Activated CD4-positive, alpha-beta T cell treated with anti-CD3 and anti-CD28 coated beads, Interleukin-10, Interleukin-2, amounts not matched to agents 100 ng/mL and 50 ng/mL, durations not matched to agents 16 hours and 8 hours (primary cell): ENCODE results near the gene SIT1.
A peak's percentile ranks its signal among the peaks of the same experiment; 100 is the strongest.
"Not testable (repeated sequence)": the region's sequence is repeated elsewhere in the genome, so short reads cannot be mapped to it uniquely, and the experiment has no call there.

Experiments
- DNase-seq: peaks from one replicate; pipeline ENCODE4 v3.0.0-alpha.2; 2020

SIT1 gene

GRCh38 chr9:35636135-35636876 lies 14.4 kb downstream of the SIT1 start:
- no peak for DNase-seq

DNA sequence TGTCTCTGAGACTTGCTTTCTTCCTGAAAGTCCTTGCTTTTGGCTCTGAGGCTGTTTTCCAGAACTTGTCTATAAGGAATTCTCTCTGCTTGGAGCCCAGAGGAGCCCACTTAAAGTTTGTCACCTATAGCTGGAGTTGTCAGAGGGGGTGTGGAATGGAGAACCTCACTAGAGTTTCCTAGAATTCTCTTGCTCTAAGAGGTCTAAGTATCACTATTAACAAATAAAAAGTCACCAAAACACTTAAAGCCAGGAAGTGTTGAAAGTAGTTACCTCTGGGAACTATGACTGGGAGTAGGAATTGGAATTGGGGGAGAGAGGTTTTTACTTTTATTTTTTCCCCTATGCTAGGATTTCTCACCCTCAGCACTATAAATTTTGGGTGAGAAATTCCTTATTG lies 15.0 kb downstream of the SIT1 start:
- DNase-seq, result no peak

DNA sequence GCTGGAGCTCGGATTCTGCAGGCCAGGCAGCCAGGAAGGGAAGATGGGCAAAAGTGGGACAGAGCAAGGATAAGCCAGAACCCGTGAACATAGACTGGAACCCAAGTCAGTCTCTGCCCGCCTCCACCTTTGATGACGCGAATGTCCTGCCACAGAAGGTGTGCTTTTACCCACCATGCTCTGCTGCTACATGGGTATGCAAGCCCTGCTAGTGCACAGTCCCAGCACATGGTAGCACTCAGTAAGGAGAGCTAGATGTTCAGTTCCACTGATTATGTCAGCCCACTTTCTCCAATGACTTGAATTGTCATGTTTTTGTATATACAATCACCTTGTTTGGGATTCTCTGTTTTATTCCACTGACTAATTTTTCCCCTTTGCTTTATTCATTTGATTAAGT lies 21.1 kb downstream of the SIT1 start:
- no peak for DNase-seq

DNA sequence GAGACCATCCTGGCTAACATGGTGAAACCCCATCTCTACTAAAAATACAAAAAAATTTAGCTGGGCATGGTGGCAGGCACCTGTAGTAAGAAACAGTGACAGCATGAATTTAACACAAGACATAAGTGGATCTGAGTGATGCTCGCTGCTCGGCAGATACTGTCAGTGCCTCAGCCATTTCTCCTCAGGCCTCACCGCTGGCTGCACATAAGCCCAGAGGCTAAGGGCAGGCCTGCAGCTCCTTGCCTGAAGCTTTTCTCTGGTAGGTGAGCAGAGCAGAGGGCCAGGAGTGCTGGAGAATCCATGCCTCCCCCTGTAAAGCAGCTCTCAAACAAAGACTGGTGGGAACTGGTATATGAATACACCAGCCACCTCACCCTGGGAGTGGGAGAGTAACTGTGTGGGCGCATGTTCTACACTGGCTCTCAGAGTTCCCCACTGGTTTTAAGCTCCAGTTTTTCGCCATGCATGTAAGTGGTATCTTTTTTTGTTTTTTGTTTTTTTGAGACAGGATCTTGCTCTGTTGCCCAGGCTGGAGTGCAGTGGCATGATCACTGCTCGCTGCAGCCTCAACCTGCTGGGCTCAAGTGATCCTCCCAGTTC lies 22.2 kb downstream of the SIT1 start:
- DNase-seq, result no peak

GRCh38 chr9:35627575-35627974 lies 23.2 kb downstream of the SIT1 start:
- DNase-seq, result no peak

DNA sequence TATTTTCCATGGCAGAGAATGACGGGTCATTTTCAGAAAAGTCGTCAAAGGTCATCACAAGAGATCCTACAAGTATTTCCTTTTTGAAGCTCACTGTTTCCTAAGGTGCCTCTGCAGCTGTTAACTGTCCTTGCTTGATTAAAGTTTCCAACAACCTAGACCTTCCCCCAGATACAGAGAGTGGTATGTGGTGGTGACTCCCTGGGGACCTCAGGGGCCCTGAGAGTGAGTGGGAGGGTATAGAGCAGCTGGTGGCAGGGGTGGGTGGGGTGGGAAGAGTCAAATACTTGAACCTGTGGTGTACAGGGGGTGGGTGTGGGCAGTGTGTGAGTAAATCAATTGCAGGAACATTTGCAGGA lies 31.0 kb downstream of the SIT1 start:
- DNase-seq, result no peak

- peak; percentile 57 for DNase-seq
Observed at GRCh38 chr9:35618854-35619799, 31.6 kb downstream of the SIT1 start.

- no peak for DNase-seq
Observed at GRCh38 chr9:35618325-35618727, 32.4 kb downstream of the SIT1 start, which contains the start of gene CD72. Gene CD72 (minus strand): TSS chr9:35618413. CDS start chr9:35618303, 110 bp downstream.

GRCh38 chr9:35617548-35617947 lies 33.2 kb downstream of the SIT1 start:
- DNase-seq, result no peak

GRCh38 chr9:35616681-35617459 lies 33.9 kb downstream of the SIT1 start:
- DNase-seq, result peak; percentile 77

DNA sequence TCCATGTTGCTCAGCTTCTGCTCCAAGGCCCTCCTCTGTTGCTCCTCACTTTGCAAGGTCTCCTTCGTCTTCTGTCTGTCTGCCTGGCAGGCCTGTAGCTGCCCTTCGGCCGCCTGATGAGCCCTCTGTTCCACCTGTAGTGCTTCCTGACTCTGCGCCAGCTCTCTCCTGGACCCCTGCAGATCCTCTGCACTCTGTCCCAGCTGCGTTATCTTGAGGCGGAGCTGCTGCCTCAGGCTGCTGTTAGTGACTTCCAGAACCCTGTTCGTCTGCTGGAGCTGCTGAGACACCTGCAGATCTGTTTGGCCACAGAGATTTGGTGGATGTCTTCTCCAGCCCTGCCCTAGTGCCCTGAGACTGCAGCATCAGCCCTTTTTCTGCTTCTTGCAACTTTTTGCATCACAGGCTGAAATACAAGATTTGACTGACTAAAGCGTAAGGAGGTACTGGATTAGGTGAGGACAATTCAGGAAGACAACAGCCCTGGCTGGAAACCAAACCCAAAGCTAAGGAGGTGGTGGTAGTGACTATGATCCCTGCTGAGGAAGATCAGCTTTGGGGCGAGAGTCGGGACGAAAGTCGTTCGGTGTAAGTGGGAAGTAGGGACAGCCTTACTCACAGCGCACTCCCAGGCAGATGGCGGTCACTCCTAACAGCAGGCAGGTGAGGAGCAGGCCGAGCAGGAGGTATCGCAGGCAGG lies 34.6 kb downstream of the SIT1 start:
- DNase-seq, result no peak

DNA sequence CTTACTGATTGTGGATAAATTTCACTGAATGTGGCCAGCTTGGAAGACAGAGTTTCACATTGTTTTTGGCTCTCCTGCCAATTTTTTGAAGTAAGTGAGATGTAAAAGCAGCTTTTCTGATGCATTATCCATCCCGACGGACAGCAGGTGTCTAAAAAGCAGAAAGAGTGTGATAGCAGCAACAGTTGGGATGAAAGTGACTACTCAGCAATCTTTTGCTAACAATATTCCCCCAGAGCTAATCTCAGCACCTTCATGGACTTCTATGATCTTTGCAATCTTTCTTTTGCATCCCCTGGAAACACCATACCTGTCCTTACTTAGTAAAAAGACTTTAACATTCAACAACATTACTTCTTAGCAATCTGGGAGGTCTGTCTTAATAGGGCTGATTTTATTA lies 37.9 kb downstream of the SIT1 start:
- no peak for DNase-seq

- DNase-seq, result not testable (repeated sequence)
Observed at GRCh38 chr9:35612066-35612465, 38.7 kb downstream of the SIT1 start.

DNA sequence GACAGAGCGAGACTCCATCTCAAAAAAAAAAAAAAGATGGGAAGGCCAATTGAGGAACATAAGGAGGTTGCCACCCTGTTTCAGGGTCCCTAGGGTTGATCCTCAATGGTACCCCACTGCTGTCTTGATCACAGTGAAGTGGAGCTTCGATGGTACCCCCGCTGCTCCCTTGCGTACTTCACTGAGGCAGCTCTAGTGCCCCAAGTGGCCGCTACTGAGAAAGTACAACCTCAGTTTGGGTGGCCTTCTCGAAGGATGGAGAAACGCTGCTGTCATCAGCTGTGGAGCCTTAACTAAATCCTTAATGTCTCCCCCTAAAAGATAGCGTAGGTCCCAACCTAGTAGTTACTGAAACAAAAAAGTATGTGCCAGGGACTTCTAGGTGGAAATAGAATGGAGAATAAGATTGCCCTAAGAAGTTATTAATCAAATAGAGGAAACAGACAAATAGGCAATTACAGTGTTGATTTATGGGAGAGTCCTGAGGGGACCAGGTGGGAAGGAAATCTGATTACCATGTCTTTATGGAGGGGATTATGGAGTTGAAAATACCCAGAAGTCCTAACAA lies 39.4 kb downstream of the SIT1 start:
- peak; percentile 66 for DNase-seq

DNA sequence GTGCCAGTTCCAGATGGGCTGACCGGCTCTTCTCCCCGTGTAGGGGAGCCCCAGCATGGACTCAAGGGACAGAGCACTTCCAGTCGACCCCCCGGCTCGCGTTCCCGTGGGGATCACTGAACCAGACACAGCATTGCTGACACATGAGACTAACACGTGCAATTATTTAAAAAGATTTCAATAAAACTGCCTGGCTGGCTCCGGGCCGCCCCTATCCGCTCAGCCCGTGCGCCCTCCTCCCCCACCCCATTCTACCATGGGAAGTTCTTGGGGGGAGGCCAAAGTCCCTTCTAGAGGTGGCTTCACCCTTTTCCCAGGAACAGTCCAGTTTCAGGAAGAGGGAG lies 40.9 kb downstream of the SIT1 start:
- DNase-seq, result no peak

DNA sequence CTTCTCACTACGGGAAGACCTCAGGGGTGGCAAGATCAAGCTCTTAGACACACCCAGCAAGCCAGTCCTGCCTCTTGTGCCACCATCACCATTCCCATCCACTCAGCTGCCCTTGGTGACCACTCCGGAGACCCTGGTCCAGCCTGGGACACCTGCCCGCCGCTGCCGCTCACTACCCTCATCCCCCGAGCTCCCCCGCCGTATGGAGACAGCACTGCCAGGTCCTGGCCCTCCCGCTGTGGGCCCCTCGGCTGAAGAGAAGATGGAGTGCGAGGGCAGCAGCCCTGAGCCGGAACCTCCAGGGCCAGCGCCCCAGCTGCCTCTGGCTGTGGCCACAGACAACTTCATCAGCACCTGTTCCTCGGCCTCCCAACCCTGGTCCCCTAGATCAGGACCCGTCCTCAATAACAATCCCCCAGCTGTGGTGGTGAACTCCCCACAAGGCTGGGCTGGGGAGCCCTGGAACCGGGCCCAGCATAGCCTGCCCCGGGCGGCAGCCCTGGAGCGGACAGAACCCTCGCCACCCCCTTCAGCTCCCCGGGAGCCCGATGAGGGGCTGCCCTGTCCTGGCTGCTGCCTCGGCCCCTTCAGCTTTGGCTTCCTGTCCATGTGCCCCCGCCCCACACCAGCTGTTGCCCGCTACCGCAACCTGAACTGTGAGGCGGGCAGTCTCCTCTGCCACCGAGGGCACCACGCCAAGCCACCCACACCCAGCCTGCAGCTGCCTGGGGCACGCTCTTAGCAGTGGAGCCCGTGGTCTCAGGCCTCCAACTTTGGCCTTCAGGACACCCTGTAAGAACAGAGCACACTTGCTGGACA lies 41.5 kb downstream of the SIT1 start:
- no peak for DNase-seq

- DNase-seq, result no peak
Observed at GRCh38 chr9:35608221-35608620, 42.5 kb downstream of the SIT1 start.

- no peak for DNase-seq
Observed at GRCh38 chr9:35606726-35607125, 44.0 kb downstream of the SIT1 start.

DNA sequence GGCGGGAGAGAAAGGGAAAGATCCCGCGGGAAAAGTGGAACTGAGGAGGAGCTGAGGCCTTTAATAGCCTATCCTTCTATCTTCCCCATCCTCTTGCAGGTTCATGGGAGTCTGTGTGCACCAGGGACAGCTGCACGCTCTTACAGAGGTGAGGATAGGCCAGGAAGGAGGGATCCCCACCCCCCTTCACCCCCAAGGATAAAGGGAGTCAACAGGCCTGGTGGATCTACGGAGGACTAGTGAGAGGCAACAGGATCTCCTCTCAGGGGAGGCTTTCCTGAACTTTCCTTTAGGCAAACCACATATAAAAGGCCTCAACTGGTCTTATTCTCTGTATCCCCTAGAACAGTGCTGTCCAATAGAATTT lies 44.6 kb downstream of the SIT1 start:
- DNase-seq, result no peak

DNA sequence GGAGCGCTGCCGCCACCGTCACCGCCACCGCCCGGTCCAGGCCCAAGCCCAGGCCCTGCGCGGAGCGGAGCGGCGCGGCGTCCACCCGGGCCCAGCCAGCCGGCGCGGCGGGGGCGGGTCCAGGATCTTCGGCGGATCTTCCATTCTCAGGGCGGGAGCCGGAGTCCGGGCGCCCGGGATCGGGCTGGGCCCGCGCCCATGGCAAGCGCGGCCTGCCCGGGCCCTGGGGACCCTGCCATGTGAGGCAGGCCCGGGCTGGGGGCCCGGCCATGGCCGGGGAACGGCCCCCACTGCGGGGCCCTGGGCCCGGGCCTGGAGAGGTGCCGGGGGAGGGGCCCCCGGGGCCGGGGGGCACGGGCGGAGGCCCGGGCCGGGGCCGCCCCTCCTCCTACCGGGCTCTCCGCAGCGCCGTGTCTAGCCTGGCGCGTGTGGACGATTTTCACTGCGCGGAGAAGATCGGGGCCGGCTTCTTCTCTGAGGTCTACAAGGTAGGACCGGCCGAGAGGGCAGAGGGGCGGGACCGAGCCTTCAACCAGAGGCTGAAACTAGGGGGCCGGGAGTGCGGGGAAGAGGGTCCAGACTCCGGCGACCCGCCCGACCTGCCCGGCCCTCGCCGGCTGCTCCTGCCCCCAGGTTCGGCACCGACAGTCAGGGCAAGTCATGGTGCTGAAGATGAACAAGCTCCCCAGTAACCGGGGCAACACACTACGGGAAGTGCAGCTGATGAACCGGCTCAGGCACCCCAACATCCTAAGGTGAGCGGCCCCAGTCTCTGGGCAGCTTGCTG lies 45.2 kb downstream of the SIT1 start:
- peak; percentile 35 for DNase-seq
